HepG2 (cell line): ENCODE results near the gene HLF. TPM values are rescaled to one million over a fixed set of nuclear protein-coding genes. Genes with fewer than 3 reads are reported as not detected.

Experiments
- ATM ChIP-seq: fragments of 450-650 bp; IDR thresholded peaks from 2 replicates; pipeline ENCODE4 v1.7.1; 2017; ENCODE audit warnings: mild to moderate bottlenecking, borderline replicate concordance
- CENPX ChIP-seq: sonication (generic); formaldehyde crosslinking; IDR thresholded peaks from 2 replicates; pipeline ENCODE4 v1.9.0; 2021; ENCODE audit warnings: mild to moderate bottlenecking, missing genetic modification reagents, moderate library complexity
- CREM ChIP-seq, 2 experiments: sonication (generic) in 1 of 2; formaldehyde crosslinking in 1 of 2; IDR thresholded peaks; 2 replicates each; pipeline versions ENCODE4 v1.4.0 to v1.6.1; 2016 to 2020; ENCODE audit warnings: antibody characterized with exemption in 1 of 2, mild to moderate bottlenecking in 1 of 2, missing genetic modification reagents in 1 of 2
- FUBP1 ChIP-seq: sonication (generic); formaldehyde crosslinking; IDR thresholded peaks from 2 replicates; pipeline ENCODE4 v1.5.1; 2020; ENCODE audit warnings: missing genetic modification reagents, mild to moderate bottlenecking, borderline replicate concordance
- IKZF4 ChIP-seq: sonication (generic); formaldehyde crosslinking; IDR thresholded peaks from 2 replicates; pipeline ENCODE4 v1.5.1; 2020; ENCODE audit warnings: borderline replicate concordance, mild to moderate bottlenecking, low read depth, missing genetic modification reagents; ENCODE audit errors: not compliant biosample characterization
- JUN ChIP-seq: sonication (generic); formaldehyde crosslinking; IDR thresholded peaks from 2 replicates; pipeline ENCODE4 v1.4.0; 2020; ENCODE audit warnings: mild to moderate bottlenecking, missing genetic modification reagents
- LBX2 ChIP-seq: sonication (generic); formaldehyde crosslinking; IDR thresholded peaks from 2 replicates; pipeline ENCODE4 v1.5.0; 2020; ENCODE audit warnings: missing genetic modification reagents, mild to moderate bottlenecking, borderline replicate concordance
- PHB2 ChIP-seq: fragments of 450-650 bp; IDR thresholded peaks from 2 replicates; pipeline ENCODE4 v1.6.1; 2018; ENCODE audit not compliant: partially characterized antibody
- PTBP1 ChIP-seq: fragments of 200-400 bp; formaldehyde crosslinking; IDR thresholded peaks from 2 replicates; pipeline ENCODE4 v1.6.1; 2018; ENCODE audit warnings: low read length, low read depth; ENCODE audit not compliant: poor library complexity, severe bottlenecking
- SMARCC2 ChIP-seq: fragments of 450-650 bp; IDR thresholded peaks from 2 replicates; pipeline ENCODE4 v1.6.1; 2017; ENCODE audit warnings: antibody characterized with exemption, mild to moderate bottlenecking
- ZGPAT ChIP-seq: IDR thresholded peaks from 2 replicates; pipeline ENCODE4 v1.6.1; 2016; ENCODE audit warnings: mild to moderate bottlenecking
- ZNF331 ChIP-seq: sonication (generic); formaldehyde crosslinking; IDR thresholded peaks from 2 replicates; pipeline ENCODE4 v1.4.0; 2020; ENCODE audit warnings: missing genetic modification reagents
- ZNF761 ChIP-seq: sonication (generic); formaldehyde crosslinking; conservative IDR thresholded peaks from 2 replicates; pipeline ENCODE4 v1.4.0; 2020; ENCODE audit warnings: mild to moderate bottlenecking, missing genetic modification reagents
- ZSCAN29 ChIP-seq: sonication (generic); formaldehyde crosslinking; conservative IDR thresholded peaks from 2 replicates; pipeline ENCODE4 v1.4.0; 2020; ENCODE audit warnings: mild to moderate bottlenecking, missing genetic modification reagents
- polyA plus RNA-seq, 8 experiments: library from polyadenylated mRNA; depleted of rRNA in 3 of 8; stranded (reverse) in 7 of 8; unstranded in 1 of 8; fragments of >200 nt; fragmentation: Illumina TruSeq in 4 of 8; extraction: Trizol in 4 of 8; gene quantifications; 2 replicates each; pipeline versions ENCODE4 v1.2.1 to v1.2.3, GENCODE V29; 2011 to 2016; ENCODE audit warnings: low read depth in 4 of 8, missing spikeins in 1 of 8, mixed read lengths in 1 of 8; ENCODE audit not compliant: insufficient read depth in 1 of 8
- total RNA-seq, 5 experiments: library from RNA; depleted of rRNA; stranded (reverse); fragments of >200 nt; fragmentation: Illumina TruSeq; extraction: Trizol; gene quantifications; 2 replicates each; pipeline ENCODE4 v1.2.3, GENCODE V29; 2016; ENCODE audit warnings: low read depth in 1 of 5
- TF ChIP-seq, protein P1 (sequence below): IDR thresholded peaks from 2 replicates; pipeline ENCODE4 v1.6.1; 2016; ENCODE audit warnings: missing compliant biosample characterization, missing genetic modification reagents, borderline replicate concordance
- TF ChIP-seq, protein P2 (sequence below): sonication (generic); formaldehyde crosslinking; IDR thresholded peaks from 2 replicates; pipeline ENCODE4 v1.5.1; 2020; ENCODE audit warnings: mild to moderate bottlenecking, missing genetic modification reagents, moderate library complexity

Gene HLF
- total and polyA plus RNA-seq, 2 of the 13 experiments (the other 11 are each of a cell fraction or from before 2014, with no cell fraction given) = 202 to 346 TPM

GRCh38 chr17:55272711-55273578 is 8.2 kb downstream of the HLF start (continued):
- TF ChIP-seq ZGPAT (no peak), PHB2 (no peak), PTBP1 (no peak), LBX2 (CRISPR knock-in tag) (no peak), IKZF4 (CRISPR knock-in tag) (no peak), ATM (no peak), JUN (CRISPR knock-in tag) (no peak), CREM (IDR thresholded peaks at IDR 0.05) (0 out of 2 replicates have a peak, but pooled peaks have one; percentile 2), CREM (CRISPR knock-in tag; IDR thresholded peaks at IDR 0.05) (no peak), CENPX (CRISPR knock-in tag) (no peak), ZSCAN29 (no peak), FUBP1 (CRISPR knock-in tag) (no peak), ZNF761 (CRISPR knock-in tag) (no peak), SMARCC2 (no peak), ZNF331 (CRISPR knock-in tag) (no peak)
- TF ChIP-seq, protein P1, sequence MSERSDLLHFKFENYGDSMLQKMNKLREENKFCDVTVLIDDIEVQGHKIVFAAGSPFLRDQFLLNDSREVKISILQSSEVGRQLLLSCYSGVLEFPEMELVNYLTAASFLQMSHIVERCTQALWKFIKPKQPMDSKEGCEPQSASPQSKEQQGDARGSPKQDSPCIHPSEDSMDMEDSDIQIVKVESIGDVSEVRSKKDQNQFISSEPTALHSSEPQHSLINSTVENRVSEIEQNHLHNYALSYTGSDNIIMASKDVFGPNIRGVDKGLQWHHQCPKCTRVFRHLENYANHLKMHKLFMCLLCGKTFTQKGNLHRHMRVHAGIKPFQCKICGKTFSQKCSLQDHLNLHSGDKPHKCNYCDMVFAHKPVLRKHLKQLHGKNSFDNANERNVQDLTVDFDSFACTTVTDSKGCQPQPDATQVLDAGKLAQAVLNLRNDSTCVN (CRISPR knock-in tag) = no peak; the same call in 1 of the 2 replicates
- TF ChIP-seq, protein P2, sequence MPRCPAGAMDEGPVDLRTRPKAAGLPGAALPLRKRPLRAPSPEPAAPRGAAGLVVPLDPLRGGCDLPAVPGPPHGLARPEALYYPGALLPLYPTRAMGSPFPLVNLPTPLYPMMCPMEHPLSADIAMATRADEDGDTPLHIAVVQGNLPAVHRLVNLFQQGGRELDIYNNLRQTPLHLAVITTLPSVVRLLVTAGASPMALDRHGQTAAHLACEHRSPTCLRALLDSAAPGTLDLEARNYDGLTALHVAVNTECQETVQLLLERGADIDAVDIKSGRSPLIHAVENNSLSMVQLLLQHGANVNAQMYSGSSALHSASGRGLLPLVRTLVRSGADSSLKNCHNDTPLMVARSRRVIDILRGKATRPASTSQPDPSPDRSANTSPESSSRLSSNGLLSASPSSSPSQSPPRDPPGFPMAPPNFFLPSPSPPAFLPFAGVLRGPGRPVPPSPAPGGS (CRISPR knock-in tag) = 0 out of 2 replicates have a peak, but pooled peaks have one; percentile 14
